OCI-LY7 (cell line): ENCODE results near the gene OTOG. TPM values are rescaled to one million over a fixed set of nuclear protein-coding genes. Genes with fewer than 3 reads are reported as not detected.

ENCODE experiments used
- BruUV-seq: library from RNA; stranded (reverse); fragments of 400-500 nt; replicated peaks from 2 replicates; lab custom pipeline; 2021; lab: Mats Ljungman, UMichigan
- CTCF ChIA-PET: fragments of 300-600 bp; sonication (Branson Sonifier 250); formaldehyde crosslinking; loops from one replicate; lab custom pipeline; 2022; ENCODE audit warnings: antibody characterized with exemption; ENCODE audit not compliant: unreplicated experiment; lab: Charles Lee
- POLR2A ChIA-PET: fragments of 300-600 bp; sonication (Branson Sonifier 250); formaldehyde crosslinking; loops from one replicate; lab custom pipeline; 2022; ENCODE audit warnings: antibody characterized with exemption; lab: Charles Lee
- DNase-seq: peaks from one replicate; pipeline ENCODE4 v3.0.0-alpha.2; 2015; ENCODE audit warnings: low spot score
- H2AFZ ChIP-seq: fragments of 200-600 bp; sonication (generic), shearing (Covaris generic); 2 replicates; pipeline ENCODE4 v1.6.1; 2014; ENCODE audit warnings: mild to moderate bottlenecking, antibody characterized with exemption, low read length, moderate library complexity
- H3K27ac ChIP-seq: fragments of 200-600 bp; sonication (generic); 2 replicates; pipeline ENCODE4 v1.5.1; 2014; ENCODE audit warnings: mixed run types, low read depth, mild to moderate bottlenecking, moderate library complexity, low read length, inconsistent platforms; ENCODE audit not compliant: poor library complexity, severe bottlenecking
- H3K36me3 ChIP-seq: fragments of 200-600 bp; sonication (generic); 2 replicates; pipeline ENCODE4 v1.6.1; 2014; ENCODE audit warnings: mild to moderate bottlenecking, antibody characterized with exemption, low read length, moderate library complexity, mixed read lengths; ENCODE audit not compliant: insufficient read depth
- H3K4me1 ChIP-seq: fragments of 200-600 bp; sonication (generic); 2 replicates; pipeline ENCODE4 v1.5.1; 2014; ENCODE audit warnings: mild to moderate bottlenecking, low read length; ENCODE audit not compliant: insufficient read depth, poor library complexity, severe bottlenecking
- H3K4me2 ChIP-seq: fragments of 200-600 bp; sonication (generic); 2 replicates; pipeline ENCODE4 v1.6.1; 2014; ENCODE audit warnings: mild to moderate bottlenecking, low read length
- H3K4me3 ChIP-seq: fragments of 200-600 bp; sonication (generic); 2 replicates; pipeline ENCODE4 v1.5.1; 2014; ENCODE audit warnings: mild to moderate bottlenecking, low read depth, low read length; ENCODE audit not compliant: poor library complexity, severe bottlenecking
- H3K79me2 ChIP-seq: fragments of 200-600 bp; sonication (generic); 2 replicates; pipeline ENCODE4 v1.6.1; 2016; ENCODE audit warnings: low read depth, mild to moderate bottlenecking, low read length, moderate library complexity, mixed read lengths; ENCODE audit not compliant: insufficient read depth
- H3K9me2 ChIP-seq: fragments of 200-600 bp; sonication (generic); 2 replicates; pipeline ENCODE4 v1.6.1; 2016; ENCODE audit warnings: mild to moderate bottlenecking, low read length, mixed read lengths; ENCODE audit not compliant: insufficient read depth
- H3K9me3 ChIP-seq: fragments of 200-600 bp; sonication (generic); 2 replicates; pipeline ENCODE4 v1.6.1; 2014; ENCODE audit warnings: mild to moderate bottlenecking, mixed run types, low read length, mixed read lengths
- H4K20me1 ChIP-seq: fragments of 200-600 bp; sonication (generic); 2 replicates; pipeline ENCODE4 v1.6.1; 2014; ENCODE audit warnings: mild to moderate bottlenecking, antibody characterized with exemption, low read length, moderate library complexity, mixed read lengths; ENCODE audit not compliant: insufficient read depth
- CTCF ChIP-seq: fragments of 200-600 bp; sonication (generic); conservative IDR thresholded peaks from 2 replicates; pipeline ENCODE4 v1.5.1; 2014; ENCODE audit warnings: mild to moderate bottlenecking, antibody characterized with exemption, low read length, moderate library complexity, mixed read lengths
- EZH2phosphoT487 ChIP-seq: fragments of 200-600 bp; sonication (generic); IDR thresholded peaks from 2 replicates; pipeline ENCODE4 v1.6.1; 2018; ENCODE audit warnings: low read depth, borderline replicate concordance, mild to moderate bottlenecking, mixed run types, antibody characterized with exemption, low read length, moderate library complexity, mixed read lengths
- intact Hi-C: fragments of 100-400 bp; cut with micrococcal nuclease; formaldehyde crosslinking; loops from one replicate; pipeline ENCODE4 v1.10.0; 2022; ENCODE audit not compliant: unreplicated experiment
- total RNA-seq, 2 experiments: library from RNA; depleted of rRNA in 1 of 2; stranded (reverse); fragments of >200 nt in 1 of 2; shearing (Covaris generic) in 1 of 2; gene quantifications; 2 replicates each; pipeline ENCODE4 v1.2.3, GENCODE V29; 2014 to 2022

The OTOG gene
- total RNA-seq, 2 experiments from 2014 or later, result not detected

DNA sequence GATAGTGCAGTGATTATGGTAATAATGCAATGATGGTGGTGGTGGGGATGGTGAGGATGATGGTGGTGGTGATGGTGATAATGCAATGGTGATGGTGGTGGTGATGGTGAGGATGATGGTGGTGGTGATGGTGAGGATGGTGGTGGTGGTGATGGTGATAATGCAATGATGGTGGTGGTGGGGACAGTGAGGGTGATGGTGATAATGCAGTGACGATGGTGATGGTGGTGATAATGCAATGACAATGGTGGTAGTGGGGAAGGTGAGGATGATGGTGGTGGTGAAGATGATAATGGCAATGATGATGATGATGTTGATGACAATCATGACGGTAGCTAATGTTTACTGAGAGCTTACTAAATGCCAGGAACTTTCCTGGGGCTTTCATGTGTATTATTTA, 92.7 kb downstream of the OTOG start:
- CTCF ChIA-PET, result interaction anchor here (0.7 kb wide), 1 partner anchor 20 kb away, joined by 3 read pairs; no protein-coding TSS in a partner anchor
- Histone ChIP-seq H2AFZ (no peak overlapping the region), H4K20me1 (no peaks in the 10 kb centered on the region), H3K36me3 (no peaks in the 10 kb centered on the region), H3K79me2 (no peaks in the 10 kb centered on the region), H3K4me1 (no peaks in the 10 kb centered on the region), H3K9me3 (no peaks in the 10 kb centered on the region), H3K4me3 (no peak overlapping the region), H3K4me2 (no peak overlapping the region), H3K27ac (no peak overlapping the region), H3K9me2 (no peaks in the 10 kb centered on the region)
- BruUV-seq, result no TSS peak
- POLR2A ChIA-PET, result interaction anchor here (1.1 kb wide), 1 partner anchor 13 kb away, joined by 3 read pairs; no protein-coding TSS in a partner anchor
- TF ChIP-seq EZH2phosphoT487, result no peak
- TF ChIP-seq CTCF, result no peak
- DNase-seq, result no peak
- intact Hi-C loops, result no loop called here

- CTCF ChIA-PET, result interaction anchor here (0.7 kb wide), 1 partner anchor 21 kb away, joined by 3 read pairs; no protein-coding TSS in a partner anchor
- Histone ChIP-seq H4K20me1 (no peaks in the 10 kb centered on the region), H3K36me3 (no peaks in the 10 kb centered on the region), H3K4me2 (no peak overlapping the region), H3K79me2 (no peaks in the 10 kb centered on the region), H3K9me3 (no peaks in the 10 kb centered on the region), H3K9me2 (no peaks in the 10 kb centered on the region), H3K4me1 (no peaks in the 10 kb centered on the region), H3K4me3 (no peak overlapping the region), H2AFZ (no peak overlapping the region), H3K27ac (no peak overlapping the region)
- DNase-seq, result no peak
- BruUV-seq, result no TSS peak
- TF ChIP-seq EZH2phosphoT487 (no peak), CTCF (no peak)
- POLR2A ChIA-PET, result interaction anchor here (1.1 kb wide), 1 partner anchor 12 kb away, joined by 3 read pairs; no protein-coding TSS in a partner anchor
- intact Hi-C loops, result no loop called here
These were observed 93.6 kb downstream of the OTOG start for GRCh38 chr11:17640493-17641164.

DNA sequence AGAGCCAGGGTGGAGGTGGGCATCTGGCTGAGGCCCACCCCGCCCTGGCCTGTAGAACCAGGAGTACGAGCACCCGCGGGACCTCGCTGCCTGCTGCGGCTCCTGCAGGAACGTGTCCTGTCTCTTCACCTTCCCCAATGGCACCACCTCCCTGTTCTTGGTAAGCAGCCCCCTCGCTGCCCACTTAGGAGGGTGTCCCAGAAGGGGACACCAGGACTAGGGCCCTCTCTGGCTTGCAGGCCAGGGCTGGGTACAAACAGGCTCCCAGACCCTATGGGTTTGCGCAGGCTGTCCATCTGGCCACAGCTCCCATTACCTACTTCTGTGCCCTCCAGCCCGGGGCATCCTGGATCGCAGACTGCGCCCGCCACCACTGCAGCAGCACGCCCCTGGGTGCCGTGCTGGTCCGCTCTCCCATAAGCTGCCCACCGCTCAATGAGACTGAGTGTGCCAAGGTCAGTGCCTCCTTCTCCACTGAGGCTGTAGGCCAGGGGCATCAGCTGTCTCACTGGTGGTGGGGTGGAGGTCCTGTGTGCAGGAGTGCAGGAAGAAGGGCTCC, 94.8 kb downstream of the OTOG start:
- Histone ChIP-seq H3K4me2 (no peak overlapping the region), H3K36me3 (no peaks in the 10 kb centered on the region), H4K20me1 (no peaks in the 10 kb centered on the region), H3K4me3 (no peak overlapping the region), H3K9me2 (no peaks in the 10 kb centered on the region), H3K27ac (no peak overlapping the region), H3K9me3 (no peaks in the 10 kb centered on the region), H3K4me1 (no peaks in the 10 kb centered on the region), H2AFZ (no peak overlapping the region), H3K79me2 (no peaks in the 10 kb centered on the region)
- no peak for TF ChIP-seq EZH2phosphoT487
- no peak for TF ChIP-seq CTCF
- POLR2A ChIA-PET, result no interaction called here
- DNase-seq, result no peak
- BruUV-seq, result no TSS peak
- CTCF ChIA-PET, result interaction anchor here (0.6 kb wide), 1 partner anchor 9 kb away, joined by 3 read pairs; no protein-coding TSS in a partner anchor
- intact Hi-C loops, result no loop called here
